Measurements from ENCODE around the gene PCYT1A.

Gene PCYT1A

GRCh38 chr3:196219970-196220311 lies 67.6 kb downstream of the PCYT1A start:
- DNase-seq (ENCODE audit: low read depth), result no peak
- H3K9ac ChIP-seq (ENCODE audit: low read length), result no peak overlapping the region

GRCh38 chr3:196219194-196219969 lies 68.1 kb downstream of the PCYT1A start:
- Histone ChIP-seq H3K9ac (ENCODE audit: low read length) (peak overlapping the region; percentile 10), H3K4me1 (ENCODE audit: control insufficient read depth, insufficient read depth, low read length) (peaks cover 12% of the 10 kb centered on the region), H3K27me3 (replicated peaks; ENCODE audit: control insufficient read depth, insufficient read depth, low read length) (peaks cover 6% of the 10 kb centered on the region), H3K4me3 (ENCODE audit: low read length) (peak overlapping the region; percentile 71), H3K9me3 (ENCODE audit: control insufficient read depth, low read length) (no peaks in the 10 kb centered on the region), H3K36me3 (ENCODE audit: control insufficient read depth, insufficient read depth, low read length, severe bottlenecking) (no peaks in the 10 kb centered on the region)
- peak; percentile 84 for DNase-seq (ENCODE audit: low read depth)

More at GRCh38 chr3:196219970-196220311, 67.6 kb downstream of the PCYT1A start:
- Histone ChIP-seq H3K27me3 (replicated peaks; ENCODE audit: control insufficient read depth, insufficient read depth, low read length) (peaks cover 6% of the 10 kb centered on the region), H3K9me3 (ENCODE audit: control insufficient read depth, low read length) (no peaks in the 10 kb centered on the region), H3K4me1 (ENCODE audit: control insufficient read depth, insufficient read depth, low read length) (peaks cover 12% of the 10 kb centered on the region), H3K36me3 (ENCODE audit: control insufficient read depth, insufficient read depth, low read length, severe bottlenecking) (no peaks in the 10 kb centered on the region), H3K4me3 (ENCODE audit: low read length) (peak overlapping the region; percentile 71)

- Histone ChIP-seq H3K4me1 (ENCODE audit: control insufficient read depth, insufficient read depth, low read length) (peaks cover 12% of the 10 kb centered on the region), H3K9me3 (ENCODE audit: control insufficient read depth, low read length) (no peaks in the 10 kb centered on the region), H3K9ac (ENCODE audit: low read length) (no peak overlapping the region), H3K4me3 (ENCODE audit: low read length) (no peak overlapping the region), H3K36me3 (ENCODE audit: control insufficient read depth, insufficient read depth, low read length, severe bottlenecking) (no peaks in the 10 kb centered on the region), H3K27me3 (replicated peaks; ENCODE audit: control insufficient read depth, insufficient read depth, low read length) (peaks cover 8% of the 10 kb centered on the region)
- no peak for DNase-seq (ENCODE audit: low read depth)
These were observed 69.3 kb downstream of the PCYT1A start for GRCh38 chr3:196218155-196218712.

- DNase-seq (ENCODE audit: low read depth), result no peak
- Histone ChIP-seq H3K27me3 (replicated peaks; ENCODE audit: control insufficient read depth, insufficient read depth, low read length) (peaks cover 8% of the 10 kb centered on the region), H3K9ac (ENCODE audit: low read length) (no peak overlapping the region), H3K36me3 (ENCODE audit: control insufficient read depth, insufficient read depth, low read length, severe bottlenecking) (no peaks in the 10 kb centered on the region), H3K4me3 (ENCODE audit: low read length) (no peak overlapping the region), H3K4me1 (ENCODE audit: control insufficient read depth, insufficient read depth, low read length) (peaks cover 12% of the 10 kb centered on the region), H3K9me3 (ENCODE audit: control insufficient read depth, low read length) (no peaks in the 10 kb centered on the region)
These were observed 70.0 kb downstream of the PCYT1A start for GRCh38 chr3:196217307-196218154.

- H3K9ac ChIP-seq (ENCODE audit: low read length), result no peak overlapping the region
- H3K9me3 ChIP-seq (ENCODE audit: control insufficient read depth, low read length), result no peaks in the 10 kb centered on the region
These were observed 70.8 kb downstream of the PCYT1A start for GRCh38 chr3:196216681-196217211.

GRCh38 chr3:196216089-196216564 lies 71.4 kb downstream of the PCYT1A start, which contains the start of gene SLC51A:
TSS of gene SLC51A (plus strand) at chr3:196216534. CDS start at chr3:196216713, 179 bp downstream.
- Histone ChIP-seq H3K9me3 (ENCODE audit: control insufficient read depth, low read length) (no peaks in the 10 kb centered on the region), H3K27me3 (replicated peaks; ENCODE audit: control insufficient read depth, insufficient read depth, low read length) (peaks cover 8% of the 10 kb centered on the region), H3K4me1 (ENCODE audit: control insufficient read depth, insufficient read depth, low read length) (peaks cover 12% of the 10 kb centered on the region), H3K4me3 (ENCODE audit: low read length) (no peak within 1 kb of the TSS), H3K9ac (ENCODE audit: low read length) (no peak within 1 kb of the TSS), H3K36me3 (ENCODE audit: control insufficient read depth, insufficient read depth, low read length, severe bottlenecking) (no peaks in the 10 kb centered on the region)
- no peak for DNase-seq (ENCODE audit: low read depth)

More at GRCh38 chr3:196216681-196217211, 70.8 kb downstream of the PCYT1A start:
- no peak for DNase-seq (ENCODE audit: low read depth)
- H3K36me3 ChIP-seq (ENCODE audit: control insufficient read depth, insufficient read depth, low read length, severe bottlenecking), result no peaks in the 10 kb centered on the region
- peaks cover 12% of the 10 kb centered on the region for H3K4me1 ChIP-seq (ENCODE audit: control insufficient read depth, insufficient read depth, low read length)
- H3K27me3 ChIP-seq (replicated peaks; ENCODE audit: control insufficient read depth, insufficient read depth, low read length), result peaks cover 8% of the 10 kb centered on the region
- no peak overlapping the region for H3K4me3 ChIP-seq (ENCODE audit: low read length)

- Histone ChIP-seq H3K4me1 (ENCODE audit: control insufficient read depth, insufficient read depth, low read length) (peaks cover 12% of the 10 kb centered on the region), H3K27me3 (replicated peaks; ENCODE audit: control insufficient read depth, insufficient read depth, low read length) (peaks cover 8% of the 10 kb centered on the region), H3K9me3 (ENCODE audit: control insufficient read depth, low read length) (no peaks in the 10 kb centered on the region), H3K9ac (ENCODE audit: low read length) (no peak overlapping the region), H3K4me3 (ENCODE audit: low read length) (no peak overlapping the region), H3K36me3 (ENCODE audit: control insufficient read depth, insufficient read depth, low read length, severe bottlenecking) (no peaks in the 10 kb centered on the region)
- no peak for DNase-seq (ENCODE audit: low read depth)
These were observed 72.0 kb downstream of the PCYT1A start for GRCh38 chr3:196215493-196216020.

GRCh38 chr3:196214783-196215441 lies 72.6 kb downstream of the PCYT1A start:
- DNase-seq (ENCODE audit: low read depth), result no peak
- H3K4me3 ChIP-seq (ENCODE audit: low read length), result no peak overlapping the region
- no peak overlapping the region for H3K9ac ChIP-seq (ENCODE audit: low read length)

GRCh38 chr3:196210673-196211556 lies 76.6 kb downstream of the PCYT1A start, which contains the start of gene ZDHHC19:
TSS of gene ZDHHC19 (minus strand) at chr3:196211400. CDS start at chr3:196211315, 85 bp downstream.
- Histone ChIP-seq H3K4me1 (ENCODE audit: control insufficient read depth, insufficient read depth, low read length) (no peaks in the 10 kb centered on the region), H3K27me3 (replicated peaks; ENCODE audit: control insufficient read depth, insufficient read depth, low read length) (peaks cover 26% of the 10 kb centered on the region), H3K36me3 (ENCODE audit: control insufficient read depth, insufficient read depth, low read length, severe bottlenecking) (no peaks in the 10 kb centered on the region), H3K9ac (ENCODE audit: low read length) (no peak within 1 kb of the TSS), H3K9me3 (ENCODE audit: control insufficient read depth, low read length) (no peaks in the 10 kb centered on the region), H3K4me3 (ENCODE audit: low read length) (no peak within 1 kb of the TSS)
- no peak for DNase-seq (ENCODE audit: low read depth)

More at GRCh38 chr3:196214783-196215441, 72.6 kb downstream of the PCYT1A start:
- Histone ChIP-seq H3K36me3 (ENCODE audit: control insufficient read depth, insufficient read depth, low read length, severe bottlenecking) (no peaks in the 10 kb centered on the region), H3K4me1 (ENCODE audit: control insufficient read depth, insufficient read depth, low read length) (peaks cover 9% of the 10 kb centered on the region), H3K27me3 (replicated peaks; ENCODE audit: control insufficient read depth, insufficient read depth, low read length) (peaks cover 8% of the 10 kb centered on the region), H3K9me3 (ENCODE audit: control insufficient read depth, low read length) (no peaks in the 10 kb centered on the region)

Measured in adipocyte (in vitro differentiated cells).